K562 (cell line): Measurements from ENCODE around the gene FSCN2. TPM values are rescaled to one million over a fixed set of nuclear protein-coding genes. Genes with fewer than 3 reads are reported as not detected.

Source experiments
- ATF7 ChIP-seq: fragments of 450-650 bp; IDR thresholded peaks from 2 replicates; pipeline ENCODE4 v1.7.1; 2014; ENCODE audit warnings: mild to moderate bottlenecking, moderate library complexity
- BMI1 ChIP-seq: fragments of 150-350 bp; IDR thresholded peaks from 2 replicates; pipeline ENCODE4 v1.6.1; 2014; ENCODE audit warnings: low read length
- HIVEP1 ChIP-seq: fragments of 250-450 bp; sonication (Bioruptor Pico); IDR thresholded peaks from 2 replicates; pipeline ENCODE4 v1.4.0; 2020; ENCODE audit warnings: mild to moderate bottlenecking
- KAT7 ChIP-seq: sonication (generic); formaldehyde crosslinking; IDR thresholded peaks from 2 replicates; pipeline ENCODE4 v1.8.0; 2022; ENCODE audit warnings: missing genetic modification reagents, mild to moderate bottlenecking, borderline replicate concordance
- KDM5B ChIP-seq: fragments of 200-600 bp; sonication (generic); IDR thresholded peaks from 2 replicates; pipeline ENCODE4 v1.6.1; 2012; ENCODE audit warnings: low read depth, mild to moderate bottlenecking, moderate library complexity, low read length, control low read depth, inconsistent platforms; ENCODE audit not compliant: insufficient replicate concordance
- MAZ ChIP-seq, 2 experiments: fragments of 450-650 bp in 1 of 2; sonication (generic) in 1 of 2; formaldehyde crosslinking; IDR thresholded peaks in 1 of 2; conservative IDR thresholded peaks in 1 of 2; 2 replicates each; pipeline versions ENCODE4 v1.4.0 to v1.5.0; 2020; ENCODE audit warnings: mild to moderate bottlenecking in 1 of 2, missing genetic modification reagents in 1 of 2
- NFXL1 ChIP-seq: fragments of 450-650 bp; formaldehyde crosslinking; IDR thresholded peaks from 2 replicates; pipeline ENCODE4 v1.4.0; 2021; ENCODE audit warnings: mild to moderate bottlenecking
- NR2C2 ChIP-seq, 2 experiments: fragments of 200-800 bp in 1 of 2; sonication (Bioruptor generic) in 1 of 2; sonication (generic) in 1 of 2; formaldehyde crosslinking in 1 of 2; IDR thresholded peaks; 2 replicates each; pipeline versions ENCODE4 v1.6.1 to v1.8.0; 2016 to 2022; ENCODE audit warnings: mild to moderate bottlenecking in 1 of 2, missing compliant biosample characterization in 1 of 2, missing genetic modification characterization in 1 of 2, missing genetic modification reagents in 1 of 2
- POLR2AphosphoS5 ChIP-seq: IDR thresholded peaks from 2 replicates; pipeline ENCODE4 v1.6.1; 2011; ENCODE audit warnings: mild to moderate bottlenecking, low read depth, low read length, moderate library complexity; ENCODE audit not compliant: control insufficient read depth, insufficient read depth
- POLR2B ChIP-seq: fragments of 450-650 bp; IDR thresholded peaks from 2 replicates; pipeline ENCODE4 v1.6.1; 2018; ENCODE audit warnings: low read depth; ENCODE audit not compliant: partially characterized antibody
- SIN3A ChIP-seq, 2 experiments: fragments of 150-350 bp in 1 of 2; IDR thresholded peaks; 2 replicates each; pipeline ENCODE4 v1.6.1; 2011 to 2016; ENCODE audit warnings: borderline replicate concordance in 2 of 2, low read depth in 2 of 2, low read length in 2 of 2, mild to moderate bottlenecking in 2 of 2, moderate library complexity in 2 of 2; ENCODE audit not compliant: control insufficient read depth in 1 of 2
- SMAD1 ChIP-seq: fragments of 150-350 bp; IDR thresholded peaks from 2 replicates; pipeline ENCODE4 v1.6.1; 2014; ENCODE audit warnings: low read length, low read depth; ENCODE audit not compliant: partially characterized antibody
- YY1 ChIP-seq, 3 experiments: IDR thresholded peaks; 2 replicates each; pipeline ENCODE4 v1.6.1; 2011; ENCODE audit warnings: low read length in 2 of 3, mild to moderate bottlenecking in 2 of 3, moderate library complexity in 2 of 3, borderline replicate concordance in 1 of 3, control low read depth in 1 of 3, low read depth in 1 of 3; ENCODE audit not compliant: insufficient read depth in 3 of 3, insufficient replicate concordance in 2 of 3, control insufficient read depth in 1 of 3, insufficient read length in 1 of 3; ENCODE audit errors: extremely low read depth in 1 of 3
- ZBTB8A ChIP-seq: fragments of 450-650 bp; IDR thresholded peaks from 2 replicates; pipeline ENCODE4 v1.6.1; 2018; ENCODE audit warnings: mild to moderate bottlenecking, moderate library complexity; ENCODE audit not compliant: partially characterized antibody
- ZFX ChIP-seq: sonication (generic); formaldehyde crosslinking; IDR thresholded peaks from 2 replicates; pipeline ENCODE4 v1.8.0; 2022; ENCODE audit warnings: mild to moderate bottlenecking, missing genetic modification reagents, moderate library complexity
- ZNF280B ChIP-seq: fragments of 250-450 bp; sonication (Bioruptor Pico); IDR thresholded peaks from 2 replicates; pipeline ENCODE4 v1.5.1; 2021; ENCODE audit warnings: mild to moderate bottlenecking
- ZNF3 ChIP-seq: fragments of 250-450 bp; sonication (Bioruptor Pico); IDR thresholded peaks from 2 replicates; pipeline ENCODE4 v1.5.0; 2021; ENCODE audit warnings: mild to moderate bottlenecking, moderate library complexity
- polyA plus RNA-seq, 8 experiments: library from polyadenylated mRNA; depleted of rRNA in 4 of 8; stranded (reverse) in 5 of 8; unstranded in 3 of 8; fragments of >200 nt; fragmentation: Nextera tagmentation in 2 of 8; fragmentation: Illumina TruSeq in 1 of 8; extraction: Ambion mirVana in 2 of 8; extraction: Trizol in 1 of 8; gene quantifications; 2 replicates each; pipeline versions ENCODE4 v1.2.1 to v1.2.3, GENCODE V29; 2011 to 2014; ENCODE audit warnings: inconsistent platforms in 1 of 8, missing spikeins in 1 of 8
- total RNA-seq, 7 experiments: library from RNA; depleted of rRNA in 6 of 7; stranded (reverse); fragments of >200 nt in 6 of 7; fragmentation: Illumina TruSeq in 2 of 7; extraction: Trizol in 2 of 7; gene quantifications; 2 replicates each; pipeline versions ENCODE4 v1.2.1 to v1.2.3, GENCODE V29; 2011 to 2021; ENCODE audit warnings: low replicate concordance in 1 of 7
- TF ChIP-seq, protein P1 (sequence below), 2 experiments: fragments of 450-650 bp; conservative IDR thresholded peaks; 2 replicates each; pipeline ENCODE4 v1.6.1; 2017; ENCODE audit warnings: mild to moderate bottlenecking in 2 of 2, moderate library complexity in 2 of 2
- TF ChIP-seq, protein P2 (sequence below): sonication (generic); formaldehyde crosslinking; IDR thresholded peaks from 2 replicates; pipeline ENCODE4 v1.9.0; 2022; ENCODE audit warnings: mild to moderate bottlenecking, missing genetic modification reagents

FSCN2 gene
- total and polyA plus RNA-seq, 9 of the 15 experiments (the other 6 are each of a cell fraction or from before 2014, with no cell fraction given) = 0.08 TPM; not detected in 8

DNA sequence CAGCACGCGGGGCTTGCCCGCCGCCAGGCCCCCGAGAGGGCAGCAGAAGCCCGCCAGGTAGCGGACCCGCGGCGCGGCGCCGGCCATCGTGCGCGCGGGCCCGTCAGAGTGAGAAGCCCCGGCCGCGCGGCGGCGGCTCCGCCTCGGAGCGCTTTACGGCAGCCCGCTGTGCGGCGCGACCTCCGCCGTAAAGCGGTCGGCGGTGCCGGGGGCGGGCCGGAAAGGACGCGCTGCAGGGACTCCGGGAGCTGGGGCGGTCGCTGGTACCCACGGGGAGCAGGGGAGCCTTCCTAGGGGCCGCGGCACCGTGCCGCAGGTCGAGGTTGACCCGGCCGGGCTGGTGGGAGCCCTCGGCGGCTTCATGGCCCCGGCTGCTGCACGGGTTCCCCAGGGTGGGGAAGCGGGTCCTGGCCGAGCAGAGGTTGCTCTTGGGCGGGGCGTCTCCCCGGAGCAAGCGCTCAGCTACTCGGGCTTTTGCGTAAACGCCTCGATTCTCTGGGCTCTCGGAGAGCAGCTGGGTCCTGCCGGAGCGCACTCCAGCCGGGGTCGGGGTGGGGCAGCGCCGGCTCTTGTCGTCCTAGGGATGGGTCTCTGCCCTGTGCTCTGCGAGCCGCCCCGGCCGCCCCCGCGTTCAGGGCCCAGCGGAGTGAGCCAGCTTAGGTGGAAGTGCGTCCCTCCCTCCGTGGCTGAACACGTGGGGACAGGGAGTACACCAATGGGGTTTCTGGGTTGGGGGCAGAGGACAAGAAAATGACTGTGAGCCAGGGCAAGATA, 24.3 kb downstream of the FSCN2 start, which contains the start of gene FAAP100 (continued):
- TF ChIP-seq ZNF280B (CRISPR knock-in tag) (no peak), SMAD1 (no peak), POLR2B (no peak), ZFX (CRISPR knock-in tag) (peak; percentile 77), NFXL1 (CRISPR knock-in tag) (no peak), KDM5B (peak; percentile 94), MAZ (CRISPR knock-in tag; conservative IDR thresholded peaks at IDR 0.05 in 1 of 2, IDR thresholded peaks at IDR 0.05 in 1 of 2) (peak; percentile 36 to 77), YY1 (IDR thresholded peaks at IDR 0.05; ENCODE audit: borderline replicate concordance in 1 of 3, control insufficient read depth in 1 of 3, extremely low read depth in 1 of 3, insufficient read depth in 3 of 3, insufficient read length in 1 of 3, insufficient replicate concordance in 2 of 3, low read depth in 1 of 3, low read length in 2 of 3) (peak; percentile 36 to 81 (median 79)), SIN3A (IDR thresholded peaks at IDR 0.05; ENCODE audit: borderline replicate concordance in 2 of 2, control insufficient read depth in 1 of 2, low read depth in 2 of 2, low read length in 2 of 2) (peak in 1 of 2 experiments; percentile 31; a peak in 2 of 4 replicates), HIVEP1 (CRISPR knock-in tag) (no peak), POLR2AphosphoS5 (peak; percentile 63; the same call in 1 of the 2 replicates), ATF7 (0 out of 2 replicates have a peak, but pooled peaks have one; percentile 6), ZNF3 (CRISPR knock-in tag) (no peak), ZBTB8A (no peak), BMI1 (no peak), KAT7 (0 out of 2 replicates have a peak, but pooled peaks have one; percentile 44), NR2C2 (CRISPR knock-in tag; IDR thresholded peaks at IDR 0.05) (no peak), NR2C2 (tag; IDR thresholded peaks at IDR 0.05) (peak; percentile 57; the same call in 1 of the 2 replicates)
- TF ChIP-seq, protein P1, sequence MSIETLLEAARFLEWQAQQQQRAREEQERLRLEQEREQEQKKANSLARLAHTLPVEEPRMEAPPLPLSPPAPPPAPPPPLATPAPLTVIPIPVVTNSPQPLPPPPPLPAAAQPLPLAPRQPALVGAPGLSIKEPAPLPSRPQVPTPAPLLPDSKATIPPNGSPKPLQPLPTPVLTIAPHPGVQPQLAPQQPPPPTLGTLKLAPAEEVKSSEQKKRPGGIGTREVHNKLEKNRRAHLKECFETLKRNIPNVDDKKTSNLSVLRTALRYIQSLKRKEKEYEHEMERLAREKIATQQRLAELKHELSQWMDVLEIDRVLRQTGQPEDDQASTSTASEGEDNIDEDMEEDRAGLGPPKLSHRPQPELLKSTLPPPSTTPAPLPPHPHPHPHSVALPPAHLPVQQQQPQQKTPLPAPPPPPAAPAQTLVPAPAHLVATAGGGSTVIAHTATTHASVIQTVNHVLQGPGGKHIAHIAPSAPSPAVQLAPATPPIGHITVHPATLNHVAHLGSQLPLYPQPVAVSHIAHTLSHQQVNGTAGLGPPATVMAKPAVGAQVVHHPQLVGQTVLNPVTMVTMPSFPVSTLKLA (conservative IDR thresholded peaks at IDR 0.05) = peak; percentile 95 to 97
- TF ChIP-seq, protein P2, sequence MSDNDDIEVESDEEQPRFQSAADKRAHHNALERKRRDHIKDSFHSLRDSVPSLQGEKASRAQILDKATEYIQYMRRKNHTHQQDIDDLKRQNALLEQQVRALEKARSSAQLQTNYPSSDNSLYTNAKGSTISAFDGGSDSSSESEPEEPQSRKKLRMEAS (CRISPR knock-in tag) = peak; percentile 81
